Sciatic nerve (tissue), 2 donors: ENCODE results near the gene STUM. TPM values are rescaled to one million over a fixed set of nuclear protein-coding genes. Genes with fewer than 3 reads are reported as not detected.

Experiments
- ATAC-seq: fragments of 200-7000 bp; cut with Tn5 transposase; one replicate; pipeline ENCODE4 v1.9.1; 2020; ENCODE audit warnings: mild to moderate bottlenecking, moderate library complexity
- DNase-seq: peaks from one replicate; pipeline ENCODE4 v3.0.0-alpha.2; 2020; ENCODE audit warnings: low spot score
- intact Hi-C: fragments of 100-400 bp; cut with DNase I; formaldehyde crosslinking; loops from one replicate; pipeline ENCODE4 v1.14.2; 2022
- total RNA-seq: library from RNA; stranded (reverse); fragmentation: NEBNext Ultra II Directional; extraction: Animal tissue kit (Norgen Biotek cat#: 25700); gene quantifications from one replicate; pipeline ENCODE4 v1.2.1, GENCODE V29; 2021
- donor health status: DM: no; HTN: no; CAD: no.
- donor health status: DM: no; HTN: no; CAD: no.

STUM gene
- total RNA-seq, 1 donor from 2014 or later = 7.8 TPM

DNA sequence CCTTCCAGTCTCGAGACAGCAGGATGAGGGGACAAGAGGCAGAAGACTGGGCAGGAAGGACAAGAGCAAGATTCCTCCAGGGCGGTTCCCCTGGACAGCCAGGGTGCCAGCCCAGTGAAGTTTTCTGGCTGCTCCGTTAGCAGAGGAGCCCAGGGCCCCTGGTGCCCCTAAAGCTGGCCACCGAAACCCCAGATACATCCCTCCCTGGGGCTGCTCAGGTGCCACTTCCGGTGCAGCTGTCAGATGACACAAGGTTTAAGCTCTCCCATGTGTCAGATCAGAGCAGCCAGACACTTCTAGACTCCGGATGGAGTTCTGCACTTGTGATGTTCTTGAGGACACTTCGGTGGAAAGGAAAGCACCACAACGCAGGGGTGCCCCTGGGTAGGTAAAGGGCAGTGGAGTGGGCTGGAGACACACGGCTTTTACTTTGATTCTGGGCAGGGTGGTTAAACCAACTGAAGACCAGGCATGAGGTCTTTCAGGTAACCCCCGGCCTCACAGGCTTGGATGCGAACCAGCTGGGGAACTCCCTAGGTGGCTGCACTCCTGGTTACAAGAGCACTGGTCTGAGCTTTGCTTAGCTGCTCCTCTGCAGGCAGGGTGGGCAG, 104.9 kb downstream of the STUM start:
- DNase-seq = no peak
- intact Hi-C loops = loop anchor here (5.0 kb wide), 1 partner anchor 84 kb away; the partner anchor contains the start of gene ITPKB
- no peak for ATAC-seq

DNA sequence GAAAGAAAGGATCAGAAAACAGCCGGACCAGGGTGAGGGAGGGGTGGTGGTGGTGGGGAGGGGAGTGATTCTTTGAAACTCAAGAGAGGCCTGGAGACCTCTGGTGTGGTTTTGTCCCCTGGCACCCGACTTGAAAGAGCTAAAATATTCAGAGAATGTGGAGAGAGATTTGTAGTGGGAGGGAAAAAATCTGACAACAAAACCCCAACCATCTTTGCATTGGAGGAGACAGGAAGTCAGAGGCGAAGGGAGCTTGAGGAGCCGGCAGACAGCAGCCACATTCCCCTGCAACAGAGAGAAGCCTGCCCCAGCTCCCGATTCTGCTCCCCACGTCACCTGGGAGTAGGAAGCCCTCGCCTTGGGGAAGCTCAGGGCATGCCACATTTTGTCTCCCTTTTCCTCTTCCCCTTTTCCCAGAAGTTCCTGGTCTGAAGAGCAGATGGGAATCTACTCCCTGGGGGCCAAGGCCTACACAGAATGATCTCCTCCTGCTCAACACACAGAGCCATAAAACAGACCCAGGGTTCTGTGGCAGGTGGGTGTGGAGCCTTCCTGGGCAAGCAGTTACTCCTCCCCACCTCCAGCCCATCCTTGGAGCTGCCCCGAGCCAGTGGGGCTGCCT, 105.6 kb downstream of the STUM start:
- ATAC-seq = no peak
- DNase-seq = no peak
- intact Hi-C loops = loop anchor here (5.0 kb wide), 1 partner anchor 83 kb away; the partner anchor contains the start of gene ITPKB

DNA sequence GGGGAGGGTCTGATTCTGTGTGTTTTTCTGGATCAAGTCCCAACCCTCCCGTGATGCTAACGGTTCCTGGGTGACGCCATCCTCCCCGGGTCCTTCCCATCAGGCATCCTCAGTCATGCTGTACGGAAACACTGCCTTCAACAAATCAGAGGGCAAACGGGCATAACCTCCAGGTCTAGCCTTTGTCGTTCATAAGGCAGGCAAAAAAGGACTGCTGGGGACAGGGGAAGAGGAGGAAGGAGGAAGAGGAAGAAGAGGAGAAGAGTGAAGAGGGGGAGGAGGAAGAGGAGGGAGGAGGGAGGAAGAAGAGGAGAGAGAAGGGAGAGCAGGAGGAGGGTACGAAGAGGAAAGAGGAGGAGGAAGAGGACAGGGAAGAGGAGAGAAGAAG, 106.1 kb downstream of the STUM start:
- intact Hi-C loops = loop anchor here (5.0 kb wide), 1 partner anchor 83 kb away; the partner anchor contains the start of gene ITPKB
- DNase-seq = no peak
- ATAC-seq = no peak

DNA sequence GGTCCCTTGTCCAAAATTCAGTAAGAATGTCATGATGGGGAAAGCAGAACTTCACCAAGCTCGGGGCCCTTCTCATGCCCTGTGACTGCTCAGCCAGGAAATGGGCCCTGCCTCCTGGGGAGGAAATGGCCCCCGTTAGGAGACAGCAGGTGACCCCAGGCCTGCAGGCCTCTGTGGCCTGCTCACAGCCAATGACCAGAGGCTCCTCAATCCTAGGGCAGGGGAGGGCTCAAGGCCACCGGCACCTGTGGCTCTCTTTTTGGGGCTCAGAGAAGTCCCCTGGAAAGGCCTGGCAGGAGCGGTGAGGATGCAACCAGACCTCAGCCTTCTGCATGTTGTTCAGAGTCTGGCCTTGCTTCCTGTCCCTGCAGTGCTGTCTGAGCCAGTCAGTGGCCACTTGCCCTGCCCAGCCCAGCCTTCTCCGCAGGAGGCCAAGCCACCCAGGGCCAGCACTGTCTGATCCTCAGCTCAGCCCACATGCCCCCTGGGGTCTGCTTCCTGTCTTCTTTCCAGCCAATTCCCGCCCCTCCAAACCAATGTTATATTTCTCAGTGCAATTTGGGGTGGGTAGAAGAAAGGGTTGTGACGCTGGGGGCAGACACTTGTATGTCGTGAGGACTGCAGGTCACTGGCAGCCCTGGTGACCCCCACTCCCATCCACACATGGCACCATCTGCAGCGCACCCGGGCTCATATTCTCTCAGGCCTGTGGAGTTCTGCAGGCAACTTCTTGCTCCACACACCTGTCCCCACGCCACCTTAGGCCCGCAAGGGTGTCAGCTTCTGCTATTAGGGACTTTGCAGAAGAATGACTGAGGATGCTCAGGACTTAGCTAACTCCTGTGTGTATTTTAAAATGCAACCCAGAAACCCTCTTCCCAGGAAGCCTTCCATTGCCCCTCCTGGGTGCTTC, 106.9 kb downstream of the STUM start:
- ATAC-seq (peak; percentile 8), DNase-seq (no peak)
- intact Hi-C loops = no loop called here

DNA sequence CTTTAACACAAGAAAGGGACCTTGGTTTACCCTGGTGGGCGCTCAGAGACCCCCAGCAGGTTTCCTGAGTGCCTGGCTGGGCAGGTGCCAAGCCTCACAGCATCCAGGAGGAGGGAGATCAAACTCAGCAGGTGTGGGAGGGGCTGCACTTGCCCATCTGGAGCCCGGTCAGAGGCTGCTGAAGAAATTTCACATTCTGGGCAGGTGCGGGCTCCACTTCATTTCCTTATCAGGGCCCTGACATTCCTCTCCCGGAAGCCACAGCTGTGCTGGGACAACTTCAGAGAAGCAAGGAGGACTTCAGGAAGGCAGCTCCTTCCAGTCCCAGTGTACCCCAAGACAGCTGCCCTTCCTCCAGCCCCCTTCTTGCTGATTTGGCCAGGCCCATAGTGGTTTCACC, 107.6 kb downstream of the STUM start:
- no peak for ATAC-seq
- intact Hi-C loops = no loop called here
- no peak for DNase-seq

DNA sequence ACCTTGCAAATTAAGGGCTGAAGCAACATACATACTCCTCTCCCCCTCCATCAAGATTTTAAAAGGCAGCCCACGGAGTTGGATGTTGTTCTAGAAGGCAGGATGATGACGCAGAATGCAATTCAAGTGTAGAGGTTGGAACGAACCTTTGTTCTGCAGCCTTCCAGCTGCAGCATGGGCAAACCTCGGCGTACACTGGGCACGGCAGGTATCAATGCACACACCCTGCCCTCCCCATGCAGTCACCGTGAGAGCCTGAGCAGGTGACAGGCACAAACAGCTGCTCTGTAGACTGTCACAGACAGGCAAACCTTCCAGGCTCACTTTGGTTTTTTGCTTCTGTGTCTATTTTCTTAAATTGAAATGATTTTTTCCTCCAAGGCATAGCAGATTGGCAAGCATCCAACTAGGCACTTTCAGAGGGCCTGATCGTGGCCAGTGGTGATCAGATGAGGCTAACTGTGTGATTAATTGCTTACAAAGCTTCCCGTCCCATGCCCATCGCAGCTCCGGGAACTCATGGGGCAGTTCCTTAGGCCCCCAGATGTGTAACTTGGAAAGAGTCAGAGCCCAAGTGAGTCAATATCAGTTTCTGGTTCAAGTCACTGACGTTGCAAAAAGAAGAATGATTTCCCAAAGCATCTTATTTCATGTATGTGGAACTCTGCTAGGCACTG, 108.2 kb downstream of the STUM start:
- ATAC-seq (peak; percentile 29), DNase-seq (no peak)
- intact Hi-C loops = no loop called here

DNA sequence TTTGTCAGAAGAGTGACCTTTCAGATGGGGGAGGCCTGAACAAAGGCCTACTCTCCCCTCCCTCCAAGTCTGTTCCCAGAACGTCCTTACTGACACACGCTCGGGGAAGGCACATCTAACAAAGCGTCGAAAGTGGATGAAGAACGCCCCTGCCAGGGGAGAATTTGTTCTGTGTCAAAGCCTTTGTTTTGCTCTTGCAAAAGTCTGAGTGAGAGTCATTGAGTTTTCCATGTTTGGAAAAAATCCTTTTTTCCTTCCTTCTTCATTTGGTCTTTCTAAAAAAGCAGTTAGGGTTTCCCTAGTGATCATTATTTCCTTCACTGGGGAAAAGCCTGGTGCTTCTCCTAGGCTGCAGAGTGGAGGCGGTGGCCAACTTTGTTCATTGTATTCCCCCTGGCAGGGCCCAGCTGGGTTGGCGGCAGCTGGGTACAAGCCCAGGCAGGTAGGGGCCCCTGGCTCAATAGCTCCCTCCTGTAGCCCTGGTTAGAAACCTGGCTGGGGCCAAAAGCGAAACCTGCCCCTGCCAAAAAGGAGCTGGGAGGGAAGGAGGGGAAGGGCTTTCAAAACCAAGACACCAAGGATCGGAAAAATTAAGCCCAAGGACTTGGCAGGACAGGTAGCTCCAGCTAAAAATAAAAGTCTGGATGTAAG, 109.5 kb downstream of the STUM start:
- intact Hi-C loops = no loop called here
- no peak for DNase-seq
- peak; percentile 12 for ATAC-seq

DNA sequence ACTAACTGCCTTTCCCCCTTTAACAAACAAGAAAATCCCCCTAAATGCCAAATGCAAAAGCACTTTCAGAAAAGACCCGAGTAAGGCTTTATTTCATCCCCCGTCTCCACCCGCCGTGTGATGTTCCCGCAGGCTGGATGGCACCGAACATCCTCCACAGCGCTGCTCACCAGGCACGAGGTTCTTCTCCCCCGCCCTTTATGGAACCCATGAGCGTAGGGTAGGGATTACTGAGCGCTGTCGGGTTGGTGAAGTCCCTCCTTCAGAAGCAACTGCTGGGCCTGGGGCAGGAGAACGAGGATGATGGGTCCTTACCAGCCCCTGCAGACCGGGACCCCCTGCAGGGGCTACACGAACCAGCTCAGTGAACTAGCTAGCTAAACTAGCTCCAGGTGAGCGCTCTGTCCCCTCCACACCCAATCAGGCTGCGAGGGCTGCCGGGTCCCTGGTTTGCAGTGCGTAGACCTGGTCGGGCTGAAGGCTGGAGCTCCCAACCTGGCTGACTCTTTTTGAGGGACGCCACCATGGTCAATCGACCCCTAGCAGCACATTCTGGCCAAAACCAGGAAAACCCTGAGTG, 110.1 kb downstream of the STUM start:
- ATAC-seq = no peak
- intact Hi-C loops = no loop called here
- DNase-seq = no peak

Other genes with a start within 250 kb of the STUM start
- gene LIN9, start 239.6 kb upstream of the STUM start, total RNA-seq = 1.8 TPM
- 85.2 TPM for gene PARP1, start 140.7 kb upstream of the STUM start, total RNA-seq
- gene ITPKB, start 190.5 kb downstream of the STUM start, total RNA-seq = 81.2 TPM